SU-DHL-6 (cell line): ENCODE data around the gene FBXO15.

ENCODE experiments used
- H2AFZ ChIP-seq: fragments of 200-600 bp; sonication (generic); 2 replicates; pipeline ENCODE4 v1.6.1; 2014; ENCODE audit warnings: low read depth, mild to moderate bottlenecking, moderate library complexity, mixed read lengths, antibody characterized with exemption, low read length; ENCODE audit not compliant: severe bottlenecking
- H3F3A ChIP-seq: fragments of 200-600 bp; shearing (Covaris generic); 2 replicates; pipeline ENCODE4 v1.6.0; 2016; ENCODE audit warnings: antibody characterized with exemption, mild to moderate bottlenecking; ENCODE audit not compliant: insufficient read depth
- H3K27ac ChIP-seq: fragments of 200-600 bp; sonication (generic); 2 replicates; pipeline ENCODE4 v1.5.1; 2016; ENCODE audit warnings: low read depth, mild to moderate bottlenecking, low read length, moderate library complexity, mixed read lengths
- H3K27me3 ChIP-seq: fragments of 200-600 bp; sonication (generic), shearing (Covaris generic); 2 replicates; pipeline ENCODE4 v1.6.0; 2014; ENCODE audit warnings: mild to moderate bottlenecking, low read length
- H3K36me3 ChIP-seq: fragments of 200-600 bp; sonication (generic); 2 replicates; pipeline ENCODE4 v1.6.1; 2014; ENCODE audit warnings: mild to moderate bottlenecking, low read length, mixed read lengths
- H3K4me2 ChIP-seq: fragments of 300-600, 200-600 bp; shearing (Covaris generic), sonication (generic); 2 replicates; pipeline ENCODE4 v1.6.0; 2014; ENCODE audit warnings: low read length, low read depth, mild to moderate bottlenecking; ENCODE audit not compliant: poor library complexity, severe bottlenecking
- H3K4me3 ChIP-seq: fragments of 200-600 bp; sonication (generic); 2 replicates; pipeline ENCODE4 v1.5.1; 2014; ENCODE audit warnings: antibody characterized with exemption, low read length, mild to moderate bottlenecking, mixed read lengths; ENCODE audit not compliant: insufficient read depth, poor library complexity, severe bottlenecking
- H3K79me2 ChIP-seq: fragments of 200-600 bp; sonication (generic); 2 replicates; pipeline ENCODE4 v1.6.1; 2014; ENCODE audit warnings: mild to moderate bottlenecking, low read length, moderate library complexity; ENCODE audit not compliant: insufficient read depth
- H3K9ac ChIP-seq: fragments of 200-600 bp; sonication (generic); 2 replicates; pipeline ENCODE4 v1.7.0; 2014; ENCODE audit warnings: mild to moderate bottlenecking, low read length
- H3K9me2 ChIP-seq: fragments of 200-600 bp; sonication (generic); replicated peaks from 2 replicates; pipeline ENCODE4 v1.6.1; 2014; ENCODE audit warnings: low read length; ENCODE audit not compliant: insufficient read depth
- H3K9me3 ChIP-seq: fragments of 200-600 bp; sonication (generic); 2 replicates; pipeline ENCODE4 v1.6.1; 2014; ENCODE audit warnings: low read length, mixed read lengths; ENCODE audit not compliant: insufficient read depth
- H4K20me1 ChIP-seq: fragments of 200-600 bp; sonication (generic); 2 replicates; pipeline ENCODE4 v1.6.1; 2014; ENCODE audit warnings: low read depth, mild to moderate bottlenecking, antibody characterized with exemption, low read length, moderate library complexity, mixed read lengths
- CTCF ChIP-seq: fragments of 200-600 bp; sonication (generic); IDR thresholded peaks from one replicate; pipeline ENCODE4 v1.5.1; 2017; ENCODE audit warnings: antibody characterized with exemption, mild to moderate bottlenecking, low read length, moderate library complexity; ENCODE audit not compliant: insufficient read depth, poor library complexity, severe bottlenecking
- EZH2phosphoT487 ChIP-seq: fragments of 200-600 bp; sonication (generic), shearing (Covaris generic); conservative IDR thresholded peaks from 2 replicates; pipeline ENCODE4 v1.6.1; 2018; ENCODE audit warnings: mild to moderate bottlenecking, antibody characterized with exemption, low read length, moderate library complexity, mixed read lengths

The FBXO15 gene

GRCh38 chr18:74064510-74064909, 83.1 kb downstream of the FBXO15 start:
- no peak for TF ChIP-seq EZH2phosphoT487
- no peak for TF ChIP-seq CTCF
- H3K4me2 ChIP-seq, result no peak overlapping the region
- no peaks in the 10 kb centered on the region for H4K20me1 ChIP-seq
- no peaks in the 10 kb centered on the region for H3K9me3 ChIP-seq
- H3K27ac ChIP-seq, result no peak overlapping the region
- no peak overlapping the region for H3K9ac ChIP-seq
- H3K36me3 ChIP-seq, result no peaks in the 10 kb centered on the region
- no peak overlapping the region for H2AFZ ChIP-seq
- no peaks in the 10 kb centered on the region for H3K27me3 ChIP-seq
- H3F3A ChIP-seq, result no peaks in the 10 kb centered on the region
- H3K9me2 ChIP-seq, result no peaks in the 10 kb centered on the region
- no peak overlapping the region for H3K4me3 ChIP-seq
- no peaks in the 10 kb centered on the region for H3K79me2 ChIP-seq

- Histone ChIP-seq H3F3A (no peaks in the 10 kb centered on the region), H2AFZ (no peak overlapping the region), H3K9me2 (no peaks in the 10 kb centered on the region), H3K4me3 (no peak overlapping the region), H3K9ac (no peak overlapping the region), H3K36me3 (no peaks in the 10 kb centered on the region), H3K27me3 (no peaks in the 10 kb centered on the region), H3K9me3 (no peaks in the 10 kb centered on the region), H3K27ac (no peak overlapping the region), H3K4me2 (no peak overlapping the region), H3K79me2 (no peaks in the 10 kb centered on the region), H4K20me1 (no peaks in the 10 kb centered on the region)
- TF ChIP-seq CTCF (no peak), EZH2phosphoT487 (no peak)
These were observed 84.1 kb downstream of the FBXO15 start for GRCh38 chr18:74063557-74063956.

GRCh38 chr18:74063023-74063422, 84.6 kb downstream of the FBXO15 start:
- no peaks in the 10 kb centered on the region for H3K36me3 ChIP-seq
- H3K4me2 ChIP-seq, result no peak overlapping the region
- no peaks in the 10 kb centered on the region for H3K9me2 ChIP-seq
- no peak overlapping the region for H3K27ac ChIP-seq
- no peaks in the 10 kb centered on the region for H3F3A ChIP-seq
- no peaks in the 10 kb centered on the region for H4K20me1 ChIP-seq
- H2AFZ ChIP-seq, result no peak overlapping the region
- TF ChIP-seq CTCF, result no peak
- no peak for TF ChIP-seq EZH2phosphoT487
- H3K9me3 ChIP-seq, result no peaks in the 10 kb centered on the region
- H3K9ac ChIP-seq, result no peak overlapping the region
- no peaks in the 10 kb centered on the region for H3K27me3 ChIP-seq
- no peaks in the 10 kb centered on the region for H3K79me2 ChIP-seq
- no peak overlapping the region for H3K4me3 ChIP-seq

- Histone ChIP-seq H3K36me3 (no peaks in the 10 kb centered on the region), H3K9me2 (no peaks in the 10 kb centered on the region), H3K27ac (no peak overlapping the region), H3K9me3 (no peaks in the 10 kb centered on the region), H3K9ac (no peak overlapping the region), H3K4me2 (no peak overlapping the region), H3K79me2 (no peaks in the 10 kb centered on the region), H4K20me1 (no peaks in the 10 kb centered on the region), H3K27me3 (no peaks in the 10 kb centered on the region), H3K4me3 (no peak overlapping the region), H3F3A (no peaks in the 10 kb centered on the region), H2AFZ (no peak overlapping the region)
- TF ChIP-seq EZH2phosphoT487, result no peak
These were observed 85.6 kb downstream of the FBXO15 start for GRCh38 chr18:74062037-74062436.
